Fibroblast of villous mesenchyme (primary cell): ENCODE data around the gene TCTN1. TPM values are rescaled to one million over a fixed set of nuclear protein-coding genes. Genes with fewer than 3 reads are reported as not detected.

Experiments used
- DNase-seq: peaks from one replicate; pipeline ENCODE4 v3.0.0-alpha.2; 2010; ENCODE audit warnings: low read depth
- H3K4me3 ChIP-seq: 2 replicates; pipeline ENCODE4 v1.5.1; 2011; ENCODE audit warnings: low read depth, mild to moderate bottlenecking, low read length
- total RNA-seq: library from RNA; depleted of rRNA; stranded (reverse); fragments of >200 nt; gene quantifications from 2 replicates; pipeline ENCODE4 v1.2.3, GENCODE V29; 2012
- TF ChIP-seq, protein P1 (sequence below): IDR thresholded peaks from 2 replicates; pipeline ENCODE4 v1.5.1; 2012; ENCODE audit warnings: low read depth, mild to moderate bottlenecking, low read length; ENCODE audit not compliant: insufficient read depth

TCTN1 gene
- total RNA-seq, 1 donor: 28.9 TPM

GRCh38 chr12:110679201-110679600 is 65.3 kb downstream of the TCTN1 start:
- TF ChIP-seq, protein P1, sequence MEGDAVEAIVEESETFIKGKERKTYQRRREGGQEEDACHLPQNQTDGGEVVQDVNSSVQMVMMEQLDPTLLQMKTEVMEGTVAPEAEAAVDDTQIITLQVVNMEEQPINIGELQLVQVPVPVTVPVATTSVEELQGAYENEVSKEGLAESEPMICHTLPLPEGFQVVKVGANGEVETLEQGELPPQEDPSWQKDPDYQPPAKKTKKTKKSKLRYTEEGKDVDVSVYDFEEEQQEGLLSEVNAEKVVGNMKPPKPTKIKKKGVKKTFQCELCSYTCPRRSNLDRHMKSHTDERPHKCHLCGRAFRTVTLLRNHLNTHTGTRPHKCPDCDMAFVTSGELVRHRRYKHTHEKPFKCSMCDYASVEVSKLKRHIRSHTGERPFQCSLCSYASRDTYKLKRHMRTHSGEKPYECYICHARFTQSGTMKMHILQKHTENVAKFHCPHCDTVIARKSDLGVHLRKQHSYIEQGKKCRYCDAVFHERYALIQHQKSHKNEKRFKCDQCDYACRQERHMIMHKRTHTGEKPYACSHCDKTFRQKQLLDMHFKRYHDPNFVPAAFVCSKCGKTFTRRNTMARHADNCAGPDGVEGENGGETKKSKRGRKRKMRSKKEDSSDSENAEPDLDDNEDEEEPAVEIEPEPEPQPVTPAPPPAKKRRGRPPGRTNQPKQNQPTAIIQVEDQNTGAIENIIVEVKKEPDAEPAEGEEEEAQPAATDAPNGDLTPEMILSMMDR: no peak
- no peak overlapping the region for H3K4me3 ChIP-seq
- DNase-seq: no peak

- no peak for DNase-seq
- TF ChIP-seq, protein P1: no peak
- H3K4me3 ChIP-seq: no peak overlapping the region
Measured at GRCh38 chr12:110680032-110680431, 66.1 kb downstream of the TCTN1 start.

DNA sequence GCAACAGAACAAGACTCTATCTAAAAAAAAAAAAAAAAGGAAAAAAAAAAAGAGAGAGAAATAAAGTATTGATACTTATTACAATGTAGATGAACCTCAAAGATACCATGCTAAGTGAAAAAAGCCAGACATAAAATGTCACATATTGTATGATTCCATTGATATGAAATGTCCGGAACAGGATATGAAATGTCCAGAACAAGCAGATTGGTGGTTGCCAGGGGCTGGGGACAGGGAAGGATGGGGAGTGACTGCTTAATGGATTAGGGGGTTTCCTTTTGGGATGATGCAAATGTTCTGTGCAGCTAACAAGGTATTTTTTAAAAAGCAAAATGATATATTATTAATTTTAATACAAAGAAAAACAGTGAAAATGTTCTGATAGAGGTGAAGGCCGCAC is 70.0 kb downstream of the TCTN1 start:
- TF ChIP-seq, protein P1: no peak
- DNase-seq: no peak
- H3K4me3 ChIP-seq: no peak overlapping the region

- no peak overlapping the region for H3K4me3 ChIP-seq
- TF ChIP-seq, protein P1: no peak
- no peak for DNase-seq
Measured at GRCh38 chr12:110684312-110684836, 70.4 kb downstream of the TCTN1 start.

GRCh38 chr12:110686294-110686903 is 72.5 kb downstream of the TCTN1 start:
- no peak overlapping the region for H3K4me3 ChIP-seq
- DNase-seq: no peak
- TF ChIP-seq, protein P1: no peak

GRCh38 chr12:110687396-110688169 is 73.7 kb downstream of the TCTN1 start:
- no peak for DNase-seq
- TF ChIP-seq, protein P1: no peak

More at GRCh38 chr12:110687396-110688169, 73.7 kb downstream of the TCTN1 start:
- H3K4me3 ChIP-seq: no peak overlapping the region
